HG02642 (cell line): ENCODE measurements around the gene BDNF.

Experiments used
- ATAC-seq: cut with Tn5 transposase; IDR thresholded peaks from one replicate; pipeline ENCODE4 v1.9.1; 2021; ENCODE audit warnings: mild to moderate bottlenecking; ENCODE audit not compliant: unreplicated experiment, poor library complexity

Gene BDNF

DNA sequence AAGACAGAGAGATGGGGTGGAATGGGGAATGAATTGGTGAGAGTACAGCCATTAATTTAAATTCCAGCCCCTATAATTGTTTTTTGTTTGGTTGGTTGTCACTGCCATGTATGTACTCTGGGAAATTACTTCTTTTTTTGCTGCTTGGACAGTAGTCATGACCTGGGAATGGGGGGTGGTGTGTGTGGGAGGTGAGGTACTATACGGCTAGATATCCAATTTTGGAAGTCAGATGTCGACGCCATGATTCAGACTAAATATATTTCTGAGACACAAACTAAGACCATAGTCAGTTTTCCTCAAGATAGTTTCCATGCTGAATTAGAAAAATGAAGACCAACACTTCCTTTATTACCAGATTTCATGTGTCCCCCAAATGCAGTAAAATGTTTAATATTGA lies 7.4 kb upstream of the BDNF start:
- ATAC-seq, result no peak

- peak; percentile 82 for ATAC-seq
These were observed 5.9 kb upstream of the BDNF start for GRCh38 chr11:27705873-27706820.

DNA sequence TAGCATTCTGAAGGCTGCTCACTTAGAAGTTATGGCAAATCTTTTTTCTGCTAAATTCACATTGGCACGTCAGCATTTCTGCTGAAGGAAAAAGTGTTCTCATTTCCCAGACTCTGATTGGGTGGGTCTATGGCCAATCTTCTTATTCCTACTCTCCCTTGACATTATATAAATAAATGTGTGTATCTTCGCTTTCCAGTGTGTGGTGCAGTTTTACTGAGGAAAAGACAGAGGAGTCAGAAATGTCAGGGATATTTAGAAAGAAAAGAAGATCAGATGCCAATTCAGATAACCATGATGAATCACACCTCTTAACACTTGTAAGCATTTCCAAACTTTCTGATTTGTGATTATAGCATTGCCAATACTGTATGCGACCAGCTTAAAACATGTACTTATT lies 3.2 kb upstream of the BDNF start:
- ATAC-seq, result no peak

- no peak for ATAC-seq
These were observed 2.6 kb upstream of the BDNF start for GRCh38 chr11:27702811-27703210.

DNA sequence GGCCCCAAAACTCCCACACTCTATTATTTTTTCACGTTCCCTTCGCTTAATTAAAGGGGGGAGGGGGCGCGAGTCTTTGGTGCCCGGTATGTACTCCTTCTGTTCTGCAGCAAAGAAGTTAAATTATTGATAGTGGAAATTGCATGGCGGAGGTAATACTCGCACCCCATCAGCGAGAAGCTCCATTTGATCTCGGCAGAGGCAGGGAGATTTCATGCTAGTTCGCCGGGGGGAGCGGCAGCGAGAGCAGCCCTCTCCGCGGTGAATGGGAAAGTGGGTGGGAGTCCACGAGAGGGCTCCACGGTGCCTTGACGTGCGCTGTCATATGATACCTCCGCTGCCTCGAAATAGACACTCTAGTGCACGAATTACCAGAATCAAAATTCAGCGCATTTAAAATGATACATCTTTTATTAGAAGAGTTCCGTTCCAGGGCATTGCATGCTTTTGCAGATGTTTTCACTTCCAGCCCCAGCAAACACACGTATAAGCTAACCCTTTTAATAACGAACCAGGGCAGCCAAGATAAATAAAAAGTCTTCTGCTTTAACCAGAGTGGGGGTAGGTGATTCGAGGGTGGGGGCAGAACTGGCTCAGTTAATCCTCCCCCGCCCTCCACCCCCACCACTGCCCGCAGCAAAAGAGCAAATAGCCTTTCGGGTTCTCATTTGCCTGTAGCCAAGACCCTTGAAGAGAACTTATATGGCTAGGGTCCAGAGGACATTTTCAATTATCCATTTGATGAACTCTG lies 1.3 kb upstream of the BDNF start:
- ATAC-seq, result peak; percentile 31

DNA sequence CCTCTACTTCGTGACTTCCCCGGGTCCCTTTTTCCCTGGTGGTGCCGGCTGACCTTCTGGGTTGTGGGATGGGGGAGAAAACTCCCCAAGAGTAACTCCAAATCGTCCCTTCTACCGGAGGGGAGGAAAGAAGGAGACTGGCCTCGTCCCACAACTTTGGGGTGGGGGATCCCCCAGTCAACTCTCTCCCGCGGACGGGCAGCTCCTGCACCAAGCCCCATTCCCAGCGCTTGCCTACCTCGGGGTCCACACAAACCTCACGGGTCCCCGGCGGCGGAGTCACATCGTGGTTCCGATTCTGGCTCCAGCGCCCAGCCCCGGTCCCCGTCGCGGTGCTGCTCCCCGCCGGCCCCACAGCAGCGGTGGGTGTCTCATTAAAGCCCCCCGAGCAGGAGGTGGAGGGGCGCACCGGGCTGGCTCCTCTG lies 317 bp downstream of the BDNF start:
- peak; percentile 6 for ATAC-seq

GRCh38 chr11:27699242-27699925 lies 871 bp downstream of the BDNF start:
- ATAC-seq, result no peak

- peak; percentile 70 for ATAC-seq
These were observed 1.4 kb downstream of the BDNF start for GRCh38 chr11:27698872-27699241.

DNA sequence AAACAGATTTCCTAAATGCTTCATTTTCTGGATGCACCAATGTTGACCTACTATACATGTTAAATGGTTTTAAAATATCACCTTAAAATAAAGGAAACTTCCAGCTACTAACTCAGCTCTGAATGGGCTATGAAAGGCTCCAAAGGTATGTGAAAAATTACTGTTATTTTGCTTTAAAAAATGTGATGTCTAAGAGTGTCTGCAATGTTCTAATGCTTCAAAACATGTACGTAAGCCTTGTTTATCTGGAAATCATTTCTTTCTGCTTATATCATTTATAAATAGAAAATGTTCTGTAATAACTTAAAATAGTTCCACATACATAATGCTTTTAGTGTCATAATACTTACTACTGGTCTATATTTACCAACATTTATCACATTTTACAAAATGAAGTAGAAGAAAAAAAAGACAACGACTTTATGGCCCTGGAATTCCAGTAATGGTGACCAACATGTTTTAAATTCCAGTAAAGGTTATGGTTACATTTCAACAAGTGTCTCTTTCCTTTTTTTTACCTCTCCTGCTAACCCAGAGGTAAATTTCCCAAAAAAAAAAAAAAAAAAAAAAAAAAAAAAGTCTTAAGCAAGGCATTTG lies 2.5 kb downstream of the BDNF start:
- ATAC-seq, result no peak

DNA sequence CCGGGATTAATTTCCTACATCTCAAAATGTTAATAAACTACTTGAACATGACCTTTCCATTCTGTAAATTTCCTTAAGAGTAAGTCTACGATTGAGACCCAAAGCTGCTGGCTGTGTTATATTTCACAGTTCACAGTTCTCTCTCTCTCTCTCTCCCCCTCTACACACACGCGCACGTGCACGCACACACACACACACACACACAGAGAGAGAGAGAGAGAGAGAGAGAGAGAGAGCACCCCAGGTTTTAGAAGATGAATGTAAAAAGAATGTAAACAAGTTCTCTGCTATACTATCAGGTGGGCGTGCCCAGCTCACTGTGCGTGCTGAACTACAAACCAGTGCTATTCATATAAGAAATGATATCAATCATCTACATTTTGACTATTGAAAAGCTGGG lies 3.3 kb downstream of the BDNF start:
- ATAC-seq, result no peak

- no peak for ATAC-seq
These were observed 4.1 kb downstream of the BDNF start for GRCh38 chr11:27696115-27696514.

DNA sequence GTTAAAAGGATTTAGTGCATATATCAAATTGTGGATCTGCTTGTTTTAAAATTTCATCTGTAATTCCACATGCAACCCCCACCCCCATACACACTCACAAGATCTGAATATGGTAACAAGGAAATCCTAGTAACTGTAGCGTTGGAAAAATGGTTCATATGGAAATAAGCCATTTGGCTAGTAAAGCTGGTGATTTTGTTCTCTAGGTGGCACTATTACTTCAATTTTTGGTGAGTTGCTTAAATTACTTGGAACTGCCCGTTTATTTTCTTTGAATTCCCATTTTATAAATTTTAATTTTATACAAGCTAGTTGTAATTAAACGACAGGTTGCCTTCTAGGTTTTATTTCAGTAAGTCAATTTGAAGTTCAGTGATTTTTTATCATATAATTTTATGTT lies 5.3 kb downstream of the BDNF start:
- no peak for ATAC-seq

DNA sequence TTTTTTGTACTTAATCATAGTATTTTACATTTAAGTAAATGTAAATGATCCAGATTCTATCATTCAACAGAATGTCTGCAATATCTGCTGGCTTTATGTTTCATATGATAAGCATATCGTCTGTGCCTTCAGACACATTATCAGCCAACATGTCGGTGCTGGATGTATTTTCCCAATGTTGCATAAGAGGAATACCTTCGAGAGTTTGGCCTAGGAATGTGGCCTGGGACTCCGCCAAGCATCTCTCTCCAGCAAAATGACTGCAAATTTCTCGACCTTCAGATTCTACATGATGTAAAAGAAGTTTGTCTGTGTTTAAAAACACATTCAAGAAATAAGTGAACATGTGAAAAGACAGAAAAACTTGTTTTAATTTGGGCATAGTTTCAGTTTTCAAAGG lies 6.9 kb downstream of the BDNF start:
- no peak for ATAC-seq

DNA sequence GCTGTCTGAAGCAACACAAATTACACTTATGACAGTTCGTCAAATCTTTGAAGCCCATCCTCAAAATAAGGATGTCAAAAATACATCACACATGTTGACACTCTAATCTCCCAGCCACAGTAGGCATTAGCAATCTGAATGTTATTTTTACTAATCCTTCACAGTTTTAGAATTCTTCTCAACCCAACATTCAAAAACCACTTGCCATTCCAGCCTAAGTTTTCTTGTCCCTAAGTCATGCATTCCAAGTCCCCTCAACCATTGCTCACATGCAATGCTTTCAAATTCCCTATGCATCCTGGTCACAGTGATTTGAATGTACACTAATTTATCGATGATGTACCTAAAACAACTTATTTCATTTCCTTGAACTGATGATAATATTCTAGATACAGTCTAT lies 7.5 kb downstream of the BDNF start:
- no peak for ATAC-seq

DNA sequence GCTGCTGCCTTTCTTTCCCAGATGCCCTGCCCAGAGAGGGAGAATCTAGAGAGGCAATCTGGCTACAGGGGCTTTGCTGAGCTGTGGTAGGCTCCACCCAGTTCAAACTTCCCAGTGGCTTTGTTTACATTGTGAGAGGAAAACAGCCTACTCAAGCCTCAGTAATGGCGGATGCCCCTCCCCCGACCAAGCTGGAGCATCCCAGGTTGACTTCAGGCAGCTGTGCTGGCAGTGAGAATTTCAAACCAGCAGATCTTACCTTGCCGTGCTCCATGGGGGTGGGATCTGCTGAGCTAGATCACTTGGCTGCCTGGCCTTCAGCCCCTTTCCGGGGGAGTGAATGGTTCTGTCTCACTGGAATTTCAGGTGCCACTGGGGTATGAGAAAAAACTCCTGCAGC lies 12.2 kb downstream of the BDNF start:
- ATAC-seq, result no peak

DNA sequence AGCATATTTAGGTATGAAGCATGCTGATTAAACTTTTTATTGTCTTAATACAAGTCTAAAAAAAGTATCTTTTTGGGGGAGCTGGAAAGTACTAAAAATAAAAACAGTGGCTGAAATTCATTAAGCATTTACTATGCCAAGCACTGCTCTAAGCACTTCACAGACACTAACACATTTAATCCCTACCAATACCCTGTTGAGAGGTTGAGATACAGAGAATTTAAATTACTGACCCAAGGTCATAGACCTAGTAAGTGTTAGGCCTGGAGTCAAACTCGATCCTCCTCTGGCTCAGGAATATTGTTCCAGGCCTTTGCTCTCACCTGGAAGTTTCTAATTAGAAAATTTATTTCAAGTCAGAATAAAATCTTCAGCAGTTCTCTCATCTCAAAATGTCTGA lies 18.6 kb downstream of the BDNF start:
- no peak for ATAC-seq

GRCh38 chr11:27679136-27680015 lies 20.9 kb downstream of the BDNF start:
- ATAC-seq, result no peak

GRCh38 chr11:27678242-27678641 lies 22.0 kb downstream of the BDNF start:
- ATAC-seq, result no peak

DNA sequence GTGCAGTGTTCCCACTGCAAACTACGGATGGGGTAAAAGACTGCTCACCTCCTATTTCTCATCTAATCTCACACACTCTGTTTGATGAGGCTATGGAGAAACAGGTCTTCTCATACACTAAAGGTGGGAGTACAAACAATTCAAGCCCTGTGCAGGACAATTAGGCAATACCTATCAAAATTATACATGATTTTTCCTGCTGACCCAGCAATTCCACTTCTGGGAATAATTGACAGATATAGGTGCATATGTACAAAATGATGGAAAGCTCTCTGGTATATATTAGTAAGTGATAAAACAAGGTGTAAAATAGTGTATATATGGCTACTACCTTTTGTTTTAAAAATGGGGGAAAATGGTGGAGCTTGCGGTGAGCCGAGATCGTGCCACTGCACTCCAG lies 23.1 kb downstream of the BDNF start:
- ATAC-seq, result no peak
